Fibroblast of skin of scalp (primary cell): ENCODE data around the gene FBLN2.
A peak's percentile ranks its signal among the peaks of the same experiment; 100 is the strongest.
"Not testable (repeated sequence)": the region's sequence is repeated elsewhere in the genome, so short reads cannot be mapped to it uniquely, and the experiment has no call there.

Experiments
- DNase-seq: peaks from one replicate; pipeline ENCODE4 v3.0.0-alpha.2; 2013

The FBLN2 gene

GRCh38 chr3:13513913-13514517 lies 34.9 kb upstream of the FBLN2 start:
- no peak for DNase-seq

GRCh38 chr3:13514639-13515435 lies 34.1 kb upstream of the FBLN2 start:
- DNase-seq, result no peak

- peak; percentile 59 for DNase-seq
Measured at GRCh38 chr3:13515786-13516759, 32.9 kb upstream of the FBLN2 start.

GRCh38 chr3:13516760-13517135 lies 32.2 kb upstream of the FBLN2 start:
- DNase-seq, result no peak

- DNase-seq, result no peak
Measured at GRCh38 chr3:13517253-13517977, 31.5 kb upstream of the FBLN2 start.

GRCh38 chr3:13518516-13518953 lies 30.4 kb upstream of the FBLN2 start:
- DNase-seq, result peak; percentile 81

GRCh38 chr3:13519006-13519791 lies 29.7 kb upstream of the FBLN2 start:
- DNase-seq, result no peak

- no peak for DNase-seq
Measured at GRCh38 chr3:13520326-13520880, 28.5 kb upstream of the FBLN2 start.

- DNase-seq, result no peak
Measured at GRCh38 chr3:13521309-13521708, 27.6 kb upstream of the FBLN2 start.

- DNase-seq, result not testable (repeated sequence)
Measured at GRCh38 chr3:13521749-13522148, 27.2 kb upstream of the FBLN2 start.

GRCh38 chr3:13522236-13522635 lies 26.7 kb upstream of the FBLN2 start:
- DNase-seq, result no peak

- DNase-seq, result peak; percentile 86
Measured at GRCh38 chr3:13524979-13525669, 23.8 kb upstream of the FBLN2 start.

GRCh38 chr3:13525827-13526625 lies 22.9 kb upstream of the FBLN2 start:
- peak; percentile 53 for DNase-seq

- DNase-seq, result no peak
Measured at GRCh38 chr3:13526626-13526949, 22.3 kb upstream of the FBLN2 start.

- DNase-seq, result peak; percentile 58
Measured at GRCh38 chr3:13528217-13528867, 20.6 kb upstream of the FBLN2 start.

- no peak for DNase-seq
Measured at GRCh38 chr3:13529196-13530112, 19.5 kb upstream of the FBLN2 start.

- no peak for DNase-seq
Measured at GRCh38 chr3:13530241-13531009, 18.5 kb upstream of the FBLN2 start.
